ENCODE measurements around the gene ABCA10.
A peak's percentile ranks its signal among the peaks of the same experiment; 100 is the strongest.
"Not testable (repeated sequence)": the region's sequence is repeated elsewhere in the genome, so short reads cannot be mapped to it uniquely, and the experiment has no call there.

ABCA10 gene

DNA sequence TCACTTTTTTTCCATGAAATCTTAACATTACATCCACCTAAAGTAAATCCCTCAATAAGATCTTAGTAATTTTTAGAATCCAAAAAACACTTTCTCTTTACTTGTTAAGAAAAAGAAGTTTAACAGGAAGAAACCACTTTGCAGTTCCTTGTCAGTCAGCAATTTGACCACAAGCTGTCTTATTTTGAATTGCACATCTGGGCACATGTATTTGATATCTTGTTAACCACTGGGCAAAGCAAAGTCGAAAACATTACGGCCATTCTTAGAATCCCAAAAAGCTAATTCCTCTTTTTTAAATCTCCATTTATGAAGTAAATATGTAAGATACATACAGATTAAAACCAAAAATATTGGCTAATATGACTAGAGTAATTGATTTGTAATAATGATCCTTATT is 1.1 kb downstream of the ABCA10 start:
- DNase-seq (ENCODE audit: low read depth), result no peak

GRCh38 chr17:69223809-69224208 is 4.8 kb downstream of the ABCA10 start:
- DNase-seq (ENCODE audit: low read depth), result peak; percentile 90

- DNase-seq (ENCODE audit: low read depth), result no peak
Observed at GRCh38 chr17:69222707-69223258, 5.8 kb downstream of the ABCA10 start.

GRCh38 chr17:69220098-69220497 is 8.5 kb downstream of the ABCA10 start:
- DNase-seq (ENCODE audit: low read depth), result no peak

DNA sequence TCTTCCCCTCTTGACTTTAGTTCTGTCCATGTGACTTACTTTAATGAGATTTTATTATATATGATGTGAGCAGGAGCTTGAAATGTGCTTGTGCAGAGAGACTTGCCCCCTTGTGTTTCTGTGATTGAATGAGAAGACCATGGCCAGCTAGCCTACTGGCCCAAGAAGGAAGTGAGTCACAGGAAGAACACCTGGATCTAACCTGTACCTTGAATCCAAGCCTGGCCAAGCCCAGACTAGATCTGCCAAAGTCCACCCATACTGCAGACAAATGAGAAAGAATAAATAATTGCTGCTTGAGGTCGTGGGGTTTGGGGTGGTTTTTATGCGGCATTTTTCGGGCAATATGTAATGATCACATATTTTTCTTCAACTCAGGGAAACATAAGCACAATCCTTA is 9.6 kb downstream of the ABCA10 start:
- DNase-seq (ENCODE audit: low read depth), result no peak

GRCh38 chr17:69213059-69213813 is 15.4 kb downstream of the ABCA10 start:
- DNase-seq (ENCODE audit: low read depth), result no peak

DNA sequence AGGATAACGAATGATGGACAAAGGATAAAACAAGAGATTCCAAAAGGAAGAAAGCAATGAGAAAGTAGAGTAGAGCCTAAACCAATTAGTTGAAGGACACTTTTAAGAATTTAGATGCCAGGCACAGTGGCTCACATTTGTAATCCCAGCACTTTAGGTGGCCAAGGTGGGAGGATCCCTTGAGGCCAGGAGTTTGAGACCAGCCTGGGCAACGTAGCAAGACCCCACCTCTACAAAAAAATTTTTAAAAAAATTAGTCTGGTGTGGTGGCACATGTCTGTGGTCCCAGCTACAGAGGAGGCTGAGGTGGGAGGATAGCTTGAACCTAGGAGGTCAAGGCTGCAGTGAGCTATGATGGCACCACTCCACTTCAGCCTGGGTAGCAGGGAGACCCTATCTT is 20.0 kb downstream of the ABCA10 start:
- no peak for DNase-seq (ENCODE audit: low read depth)

GRCh38 chr17:69207151-69207550 is 21.5 kb downstream of the ABCA10 start:
- no peak for DNase-seq (ENCODE audit: low read depth)

- no peak for DNase-seq (ENCODE audit: low read depth)
Observed at GRCh38 chr17:69198238-69198637, 30.4 kb downstream of the ABCA10 start.

DNA sequence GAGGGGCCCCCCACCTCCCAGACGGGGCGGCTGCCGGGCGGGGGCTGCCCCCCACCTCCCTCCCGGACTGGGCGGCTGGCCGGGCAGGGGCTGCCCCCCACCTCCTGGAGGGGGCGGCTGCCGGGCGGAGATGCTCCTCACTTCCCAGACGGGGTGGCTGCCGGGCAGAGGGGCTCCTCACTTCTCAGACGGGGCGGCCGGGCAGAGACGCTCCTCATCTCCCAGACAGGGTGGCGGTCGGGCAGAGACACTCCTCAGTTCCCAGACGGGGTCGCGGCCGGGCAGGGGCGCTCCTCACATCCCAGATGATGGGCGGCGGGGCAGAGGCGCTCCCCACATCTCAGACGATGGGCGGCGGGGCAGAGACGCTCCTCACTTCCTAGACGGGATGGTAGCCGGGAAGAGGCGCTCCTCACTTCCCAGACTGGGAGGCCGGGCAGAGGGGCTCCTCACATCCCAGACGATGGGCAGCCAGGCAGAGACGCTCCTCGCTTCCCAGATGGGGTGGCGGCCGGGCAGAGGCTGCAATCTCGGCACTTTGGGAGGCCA is 32.4 kb downstream of the ABCA10 start:
- DNase-seq (ENCODE audit: low read depth), result not testable (repeated sequence)

DNA sequence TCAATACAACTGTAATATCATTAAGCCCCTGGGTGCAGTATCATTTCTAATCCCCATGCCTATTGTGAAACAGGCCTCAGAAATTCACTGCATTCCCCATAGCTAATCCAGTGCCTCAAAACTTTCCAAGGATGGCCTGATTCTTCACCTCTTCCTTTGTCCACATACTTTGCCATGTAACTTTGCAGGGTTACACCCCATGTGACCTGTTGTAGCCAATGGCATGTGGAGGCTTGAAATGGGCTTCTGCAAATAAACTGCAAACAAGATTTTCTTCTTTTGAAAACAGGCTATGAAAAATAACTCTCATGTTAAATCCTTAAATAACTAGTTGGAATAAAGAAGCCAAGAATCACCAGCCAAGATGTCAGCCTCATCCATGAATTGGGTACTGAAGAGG is 35.9 kb downstream of the ABCA10 start:
- peak; percentile 9 for DNase-seq (ENCODE audit: low read depth)

GRCh38 chr17:69188796-69189195 is 39.8 kb downstream of the ABCA10 start:
- DNase-seq (ENCODE audit: low read depth), result no peak

- DNase-seq (ENCODE audit: low read depth), result peak; percentile 13
Observed at GRCh38 chr17:69188064-69188463, 40.6 kb downstream of the ABCA10 start.

DNA sequence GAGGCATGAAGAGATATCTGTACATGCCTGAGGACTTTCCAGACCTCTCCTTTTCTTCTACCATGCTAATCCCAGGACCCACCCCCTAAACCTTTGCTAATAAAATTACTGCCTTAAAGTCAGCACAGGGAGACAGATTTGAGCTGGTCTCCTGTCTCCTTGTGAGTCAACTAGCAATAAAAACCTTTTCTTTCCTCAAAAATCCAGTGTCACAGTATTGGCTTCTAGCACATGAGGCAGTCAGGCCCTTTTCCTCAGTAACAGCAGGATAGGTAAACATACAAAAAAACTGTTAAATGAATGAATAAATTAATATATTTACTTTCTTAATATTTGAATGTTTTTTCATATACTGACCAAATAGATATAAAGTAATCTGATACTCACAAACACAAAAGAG is 41.3 kb downstream of the ABCA10 start:
- DNase-seq (ENCODE audit: low read depth), result no peak

DNA sequence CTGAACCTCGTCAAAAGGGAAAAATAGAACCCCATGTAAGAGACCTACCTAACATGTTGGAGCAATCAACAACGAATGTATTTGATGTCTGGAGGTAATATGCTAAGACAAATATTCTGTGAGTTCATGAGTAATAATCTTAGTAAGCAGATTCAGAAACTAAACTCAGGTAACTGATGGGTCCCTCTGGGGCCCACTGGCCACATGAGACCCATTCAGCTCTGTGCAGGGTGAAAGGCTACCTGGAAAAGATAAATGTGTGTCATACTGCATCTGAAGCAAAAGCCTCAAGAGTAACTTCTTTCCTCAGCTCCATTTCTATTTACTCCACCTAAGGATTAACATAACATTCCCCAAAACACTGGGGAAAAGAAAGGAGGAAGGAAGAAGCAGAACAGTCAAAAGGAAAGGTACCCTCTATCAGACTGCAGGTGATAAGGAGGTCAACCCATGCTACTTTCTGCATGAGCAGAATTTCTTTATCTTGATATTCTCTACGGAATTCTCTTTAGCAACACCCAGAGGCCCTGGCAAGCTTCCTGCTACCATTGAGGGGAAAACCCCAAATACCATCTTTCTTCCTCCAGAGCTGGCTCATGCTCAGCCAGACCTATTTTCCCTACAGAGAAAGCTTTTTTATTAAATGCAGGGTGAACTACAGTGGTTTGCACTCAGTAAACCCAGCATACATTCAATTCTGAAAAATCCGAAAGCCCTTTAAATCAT is 49.2 kb downstream of the ABCA10 start:
- peak; percentile 82 for DNase-seq (ENCODE audit: low read depth)

- peak; percentile 3 for DNase-seq (ENCODE audit: low read depth)
Observed at GRCh38 chr17:69176457-69176795, 52.2 kb downstream of the ABCA10 start.

GRCh38 chr17:69175625-69176456 is 52.8 kb downstream of the ABCA10 start:
- DNase-seq (ENCODE audit: low read depth), result peak; percentile 96

DNA sequence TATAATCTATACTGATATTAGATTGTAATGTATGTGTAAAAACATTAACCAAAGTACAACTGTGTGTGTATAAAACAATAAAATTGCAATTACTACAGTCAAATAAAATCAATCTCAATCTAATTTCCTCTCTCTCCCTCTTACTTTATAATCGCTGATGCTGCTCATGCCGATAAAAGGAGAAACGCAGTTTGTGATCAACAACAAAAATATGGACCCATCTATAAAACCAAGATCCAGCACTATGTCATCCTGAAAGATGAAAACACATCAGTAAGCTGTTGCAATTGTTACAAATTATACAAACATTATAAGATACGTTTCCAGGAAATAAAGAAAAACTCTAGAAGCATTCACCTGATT is 53.4 kb downstream of the ABCA10 start:
- no peak for DNase-seq (ENCODE audit: low read depth)

DNA sequence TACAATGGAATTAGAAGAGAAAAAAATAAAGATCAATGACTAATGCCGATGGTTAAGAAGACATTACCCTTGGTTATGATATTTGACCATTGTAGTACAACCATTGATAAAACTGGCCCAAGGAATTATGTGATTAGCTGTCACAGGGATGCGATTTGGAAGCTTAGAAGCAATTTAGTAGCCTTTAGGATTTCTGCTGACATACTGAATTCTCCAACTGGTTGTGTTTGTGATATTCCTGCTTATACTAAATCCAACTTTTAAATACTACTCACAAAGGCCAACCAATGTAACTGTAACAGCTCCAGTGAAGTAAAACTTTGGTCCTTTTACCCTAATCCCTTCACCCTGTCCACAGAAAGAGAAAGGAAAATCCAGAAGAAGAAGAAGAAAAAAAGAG is 55.5 kb downstream of the ABCA10 start:
- DNase-seq (ENCODE audit: low read depth), result no peak

DNA sequence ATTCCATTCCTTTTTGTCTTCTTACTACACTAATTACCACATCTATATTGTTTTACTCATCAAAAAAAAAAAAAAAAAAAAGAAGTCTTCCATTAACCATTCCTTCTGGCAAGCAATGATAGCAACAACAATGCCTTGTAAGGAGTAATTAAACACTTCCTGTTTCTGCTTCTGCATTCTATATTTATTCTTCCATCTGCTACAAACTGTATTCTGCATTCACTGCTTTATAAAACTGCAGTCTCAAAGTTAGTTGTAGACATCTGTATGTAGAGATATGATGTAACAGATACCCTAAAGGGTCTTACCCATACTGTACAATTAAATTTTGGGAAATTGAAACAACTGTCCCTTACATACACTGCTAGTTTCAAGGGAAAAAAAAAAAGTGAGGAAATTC is 58.2 kb downstream of the ABCA10 start:
- no peak for DNase-seq (ENCODE audit: low read depth)

- not testable (repeated sequence) for DNase-seq (ENCODE audit: low read depth)
Observed at GRCh38 chr17:69168642-69169041, 60.0 kb downstream of the ABCA10 start.

DNA sequence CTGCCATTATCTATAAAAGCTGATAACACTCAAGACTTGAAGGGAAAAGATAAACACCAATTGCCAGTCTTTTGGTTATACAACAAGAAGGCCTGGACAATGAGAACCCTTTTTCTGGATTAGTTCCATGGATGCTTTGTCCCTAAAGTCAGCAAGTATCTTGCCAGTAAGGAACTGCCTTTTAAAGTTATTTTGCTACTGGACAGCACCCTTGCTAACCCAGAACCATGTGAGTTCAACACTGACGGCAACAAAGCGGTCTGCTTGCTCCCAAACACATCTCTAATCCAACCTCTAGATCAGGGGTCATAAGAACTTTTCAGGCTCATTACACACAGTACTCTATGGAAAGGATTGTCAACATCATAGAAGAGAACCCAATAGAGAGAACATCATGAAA is 61.7 kb downstream of the ABCA10 start:
- no peak for DNase-seq (ENCODE audit: low read depth)

Measured in iris pigment epithelial cell (primary cell).